IPS-NIHi7 (cell line): Measurements from ENCODE around the gene FCHSD1.

ENCODE experiments used
- DNase-seq: peaks from one replicate; pipeline ENCODE4 v3.0.0; 2012; ENCODE audit warnings: mixed read lengths; ENCODE audit errors: extremely low spot score

Gene FCHSD1

DNA sequence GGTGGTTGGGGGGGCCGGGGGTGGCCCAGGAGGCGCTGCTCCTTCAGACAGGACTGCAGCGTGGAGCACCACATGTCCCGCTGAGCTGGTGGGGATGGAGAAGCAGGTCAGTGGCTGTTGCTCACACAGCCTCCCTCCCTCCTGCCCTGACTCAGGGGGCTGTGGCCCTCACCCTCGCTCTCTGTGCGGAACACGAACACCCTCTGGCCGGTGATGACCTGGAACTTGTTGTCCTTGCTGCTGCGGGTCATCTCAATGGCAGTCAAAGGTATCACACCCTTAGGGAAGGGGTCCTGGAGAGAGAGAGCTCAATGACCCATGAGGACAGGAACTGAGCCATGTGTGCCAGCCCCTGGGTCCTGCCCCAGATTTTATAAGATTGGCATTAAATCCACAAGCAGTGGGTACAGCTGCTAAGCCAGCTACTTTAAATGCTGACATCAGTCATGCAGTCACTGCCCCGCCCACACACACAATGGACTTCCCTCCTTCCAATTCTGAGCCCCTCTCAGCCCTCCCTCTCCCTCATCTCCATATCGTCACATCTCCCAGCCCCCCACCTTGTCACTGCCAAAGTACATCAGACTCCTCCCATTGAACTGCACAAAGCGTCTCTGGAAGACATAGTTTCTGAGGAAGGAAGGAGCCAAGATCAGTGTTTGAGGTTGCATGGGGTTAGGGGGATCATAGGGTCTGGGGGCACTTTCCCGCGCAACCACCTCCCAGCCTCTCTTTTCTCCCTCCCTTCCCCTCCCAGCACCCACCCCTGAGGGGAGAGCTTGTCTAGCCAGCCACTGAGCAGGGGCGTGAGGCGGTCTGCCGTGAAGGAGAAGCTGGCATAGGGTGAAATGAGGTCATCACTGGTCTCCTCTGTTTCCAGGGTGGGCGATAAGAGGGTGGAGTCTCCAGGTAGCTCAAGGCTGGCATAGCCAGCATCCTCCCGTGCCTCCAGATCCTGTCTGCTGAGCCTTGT is 21.9 kb upstream of the FCHSD1 start:
- DNase-seq: peak; percentile 31

DNA sequence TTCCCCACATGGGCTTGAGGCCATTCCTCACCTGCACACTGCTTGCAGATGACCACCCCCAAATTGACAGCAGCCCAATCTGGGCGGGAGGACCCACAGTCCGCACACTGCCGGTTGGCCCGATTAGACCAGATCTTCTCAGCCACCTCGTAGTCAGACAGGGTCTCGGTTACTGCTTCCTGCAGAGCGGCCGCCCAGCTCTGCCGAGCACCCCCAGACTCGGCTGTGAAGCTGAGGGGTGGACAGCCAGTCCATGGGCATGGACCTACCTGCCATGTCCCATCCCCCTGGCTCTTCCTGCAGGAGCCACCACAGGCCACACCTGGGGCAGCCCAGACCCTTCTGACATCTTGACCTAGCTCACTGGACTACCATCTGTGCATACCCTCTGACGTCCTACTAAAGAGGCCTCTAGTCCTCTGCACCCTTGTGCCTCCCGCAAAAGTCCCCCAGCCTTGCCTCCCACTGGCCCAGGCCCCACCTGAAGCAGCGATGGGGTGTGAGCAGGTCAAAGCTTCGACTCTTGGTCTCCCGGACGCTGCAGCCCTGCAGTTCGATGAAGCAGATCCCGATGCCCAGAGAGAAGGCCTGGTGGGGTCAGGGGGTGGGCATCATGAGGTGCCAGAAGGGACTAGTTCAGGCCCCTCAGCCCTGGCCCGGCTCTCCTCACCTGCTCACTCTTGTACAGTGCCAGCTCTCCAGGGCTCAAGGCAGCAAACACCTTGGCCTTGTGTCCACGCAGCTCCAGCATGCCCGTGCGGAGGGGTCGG is 21.0 kb upstream of the FCHSD1 start:
- no peak for DNase-seq

DNA sequence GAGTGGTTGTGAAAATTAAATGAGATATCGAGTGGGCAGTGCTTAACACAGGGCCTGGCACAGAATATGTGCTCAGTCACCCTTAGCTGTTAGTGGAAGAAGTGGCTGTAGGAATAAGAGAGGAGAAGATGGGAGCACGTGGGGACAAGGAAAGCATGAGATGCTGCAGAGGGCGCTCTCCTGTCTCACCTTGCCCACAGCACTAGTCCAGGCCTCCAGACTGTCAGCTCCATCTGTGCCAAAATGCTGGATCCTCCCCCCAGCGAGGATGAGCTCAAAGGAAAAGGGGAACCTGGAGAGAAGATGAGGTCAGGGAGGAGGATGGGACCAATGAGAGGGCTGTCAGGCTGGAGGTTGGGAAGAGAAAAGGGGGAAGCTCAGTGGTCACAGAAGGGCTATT is 18.3 kb upstream of the FCHSD1 start:
- peak; percentile 27 for DNase-seq

DNA sequence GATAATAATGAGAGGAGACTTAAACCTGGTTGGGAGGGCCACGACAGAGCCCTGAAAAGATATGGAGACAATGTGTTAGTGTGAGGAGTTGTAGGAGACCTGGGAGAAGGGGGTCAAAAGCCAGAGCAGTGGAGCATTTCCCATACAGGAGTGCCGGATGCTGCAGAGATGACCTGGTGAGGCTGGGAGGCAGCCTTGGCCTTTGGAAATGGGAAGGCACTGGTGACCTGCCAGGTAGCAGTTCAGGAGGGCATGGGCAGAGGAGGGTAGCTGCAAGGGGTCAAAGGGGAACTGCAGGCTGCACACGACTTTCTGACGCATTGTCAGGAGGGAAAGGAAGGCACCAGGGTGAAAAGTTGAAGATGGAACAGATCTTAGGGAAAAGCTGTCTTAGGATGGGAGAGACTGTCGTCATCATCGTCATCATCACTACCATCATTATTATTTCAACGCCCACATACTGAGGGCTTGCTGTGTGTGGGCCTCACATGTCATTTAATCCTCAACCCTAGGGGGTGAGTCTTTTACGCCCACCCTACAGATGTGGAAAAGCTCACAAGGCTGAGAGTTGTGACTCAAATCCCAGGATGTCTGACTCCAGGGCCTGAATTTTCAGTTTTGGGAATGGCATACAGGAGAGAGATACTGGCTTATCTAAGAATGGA is 17.5 kb upstream of the FCHSD1 start:
- no peak for DNase-seq

DNA sequence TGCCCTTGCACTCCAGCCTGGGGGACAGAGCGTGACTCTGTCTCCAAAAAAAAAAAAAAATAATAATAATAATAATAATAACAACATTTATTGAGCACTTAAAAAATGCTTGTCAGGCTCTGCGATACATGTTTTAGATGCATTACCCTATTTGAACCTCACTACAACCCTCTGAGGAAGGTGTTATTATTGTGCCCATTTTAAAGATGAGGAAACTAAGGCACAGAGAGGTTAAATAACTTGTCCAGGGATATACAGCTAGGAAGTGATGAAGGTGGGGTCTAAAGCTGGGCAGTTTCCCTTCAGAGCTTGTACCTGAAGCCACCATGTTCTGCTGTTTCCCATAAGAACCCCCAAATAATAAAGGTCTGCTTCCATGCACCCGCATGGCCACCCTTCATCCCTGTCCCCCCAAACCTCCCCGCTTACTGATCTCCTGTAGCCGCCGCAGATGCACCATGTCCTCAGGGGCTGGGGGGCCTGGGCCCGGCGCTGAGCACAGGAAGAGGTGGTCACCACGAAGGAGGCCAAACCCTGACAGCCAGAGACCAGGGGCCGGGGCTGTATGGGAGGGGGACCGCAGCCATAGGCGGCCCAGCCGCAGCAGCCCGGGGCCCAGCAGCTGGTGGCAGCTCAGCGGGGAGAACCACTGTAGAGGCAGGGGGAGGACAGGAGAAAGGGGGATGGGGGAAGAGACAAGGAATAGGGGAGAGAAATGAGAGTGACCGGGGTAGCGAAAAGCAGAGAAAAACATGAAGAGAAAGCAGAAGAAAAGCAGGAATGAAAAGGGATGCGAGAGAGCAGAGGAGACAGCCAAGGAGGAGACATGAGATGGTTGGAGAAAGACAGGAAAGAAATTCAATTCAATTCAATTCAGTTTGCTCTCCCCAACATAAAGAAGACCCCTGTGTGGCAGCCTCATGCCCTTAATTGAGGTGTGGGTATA is 15.1 kb upstream of the FCHSD1 start:
- DNase-seq: no peak

DNA sequence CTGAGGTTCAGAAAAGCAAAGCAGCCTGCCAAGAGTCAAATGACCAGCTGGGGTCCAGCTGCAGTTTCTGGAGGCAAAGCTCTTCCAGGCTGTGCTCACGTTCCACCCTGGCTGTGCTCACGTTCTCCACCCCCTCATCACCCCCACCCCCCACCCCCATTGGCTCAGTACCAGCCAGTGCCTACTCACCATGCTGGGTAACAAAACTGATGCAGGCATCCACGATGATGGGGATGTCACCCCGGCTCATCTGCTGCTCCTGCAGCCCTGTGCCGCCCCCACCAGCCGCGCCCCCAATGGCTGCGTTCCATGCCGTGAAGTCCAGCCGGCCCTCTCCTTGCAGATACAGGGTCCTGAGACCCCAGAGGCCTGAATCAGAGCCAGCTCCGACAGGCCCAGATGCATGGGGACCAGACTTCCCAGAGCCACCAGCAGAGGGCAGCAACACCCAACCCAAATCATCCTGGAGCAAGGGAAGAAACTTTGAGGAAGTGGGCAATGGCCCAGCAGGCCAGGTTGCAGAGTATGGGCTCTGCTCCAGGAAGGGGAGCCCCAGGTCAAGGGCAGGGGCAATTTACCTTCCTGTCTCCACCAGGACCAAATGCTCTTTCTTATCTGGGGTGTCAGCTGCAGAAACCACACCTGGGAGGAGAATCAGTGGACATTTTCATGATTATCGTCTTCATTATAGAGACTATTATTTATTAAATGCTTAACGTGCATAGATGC is 13.7 kb upstream of the FCHSD1 start:
- peak; percentile 89 for DNase-seq

DNA sequence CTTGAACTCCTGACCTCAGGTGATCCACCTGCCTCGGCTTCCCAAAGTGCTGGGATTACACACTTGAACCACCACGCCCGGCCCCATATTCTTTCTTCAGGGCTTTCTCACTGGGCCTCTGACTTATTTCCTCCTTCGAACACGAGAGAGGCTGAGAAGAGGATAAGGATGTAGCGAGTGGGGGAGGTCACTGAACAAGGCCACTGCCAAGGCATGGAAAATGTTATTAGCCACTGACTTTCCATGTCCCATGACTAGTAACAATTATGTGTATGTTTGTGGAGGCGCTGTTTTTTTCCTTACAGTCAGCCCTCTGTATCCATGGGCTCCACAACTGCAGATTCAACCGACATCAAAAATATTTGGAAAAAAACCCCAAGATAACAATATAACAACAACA is 12.3 kb upstream of the FCHSD1 start:
- DNase-seq: no peak

DNA sequence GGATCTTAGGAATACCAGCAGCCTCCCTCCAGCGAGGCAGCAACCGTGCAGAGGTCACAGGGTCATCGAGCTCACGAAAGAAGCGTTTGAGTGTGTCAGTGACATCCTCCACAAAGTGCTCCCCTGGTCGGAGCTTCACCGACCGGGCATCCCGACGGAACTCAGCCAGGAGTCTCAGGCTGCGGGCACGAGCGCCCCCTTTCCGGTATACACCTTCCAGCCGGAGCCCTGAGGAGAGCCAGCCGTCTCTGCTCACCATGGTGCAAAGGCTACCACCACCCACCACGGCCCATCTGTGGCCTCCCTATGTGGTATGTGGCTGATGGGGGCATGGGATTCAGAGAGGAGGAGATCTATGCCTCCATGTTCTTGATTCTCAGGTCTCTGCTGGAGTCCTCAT is 10.8 kb upstream of the FCHSD1 start:
- DNase-seq: no peak

DNA sequence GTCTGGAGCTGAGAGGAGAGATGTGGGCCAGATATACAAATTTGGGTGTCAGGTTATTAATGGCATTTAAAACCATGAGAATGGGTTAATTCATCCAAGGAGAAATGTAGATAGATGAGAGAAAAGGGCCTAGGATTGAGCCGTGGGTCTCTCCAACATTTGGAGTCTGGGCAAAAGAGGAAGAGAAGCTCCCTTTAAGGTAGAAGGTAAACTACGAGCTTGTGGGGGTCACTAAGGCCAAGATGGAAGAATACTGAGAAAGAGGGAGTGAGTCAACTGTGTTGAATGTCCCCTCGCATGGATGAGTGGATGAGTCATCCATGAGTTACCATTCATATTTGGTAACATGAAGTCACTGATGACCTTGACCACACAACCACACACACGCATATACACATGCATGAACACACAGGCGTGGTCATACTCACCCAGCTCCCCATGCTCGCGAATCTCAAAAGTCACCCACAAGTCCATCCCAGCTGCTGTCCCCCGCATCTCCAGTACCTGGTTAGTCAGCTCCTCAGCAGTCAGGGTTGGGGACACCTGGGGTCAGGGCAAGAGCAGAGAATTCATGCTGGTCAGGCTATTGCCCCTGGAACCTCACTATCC is 6.8 kb upstream of the FCHSD1 start:
- no peak for DNase-seq

DNA sequence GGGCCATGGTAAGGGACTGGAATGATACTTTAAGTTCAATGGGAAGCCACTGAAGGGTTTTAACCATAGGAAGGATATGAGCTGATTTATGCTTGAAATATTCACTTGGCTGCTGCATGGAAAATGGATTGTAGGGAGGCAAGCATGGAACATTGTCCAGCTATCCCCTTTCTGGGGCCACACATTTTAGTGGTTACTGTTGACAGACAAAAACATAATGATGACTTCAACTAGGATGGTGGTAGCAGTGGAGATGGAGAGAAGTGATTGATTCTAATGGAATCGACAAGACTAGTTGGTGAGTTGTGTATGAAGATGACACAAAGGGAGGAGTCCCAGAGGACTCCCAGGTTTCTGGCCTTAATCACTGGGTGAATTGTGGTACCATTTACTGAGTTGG is 6.2 kb upstream of the FCHSD1 start:
- DNase-seq: no peak

DNA sequence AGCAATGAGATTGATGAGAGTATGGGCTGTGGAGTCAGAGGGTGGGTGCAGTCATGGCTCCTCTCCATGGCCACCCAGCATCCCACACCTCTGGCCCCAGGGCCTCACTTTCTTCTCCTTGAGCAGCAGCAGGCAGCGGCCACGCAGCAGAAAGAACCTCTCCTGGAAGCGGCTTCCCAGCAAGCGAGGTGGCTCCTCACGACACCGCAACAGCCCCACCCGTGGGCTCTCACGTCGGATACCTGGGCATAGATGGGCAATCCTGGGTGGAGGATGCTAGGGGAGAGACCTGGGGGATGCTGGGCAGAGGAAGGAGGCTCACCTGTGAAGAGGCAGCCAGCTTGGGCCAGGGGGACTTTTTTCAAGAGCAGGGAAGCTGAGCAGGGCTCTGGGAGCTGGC is 5.2 kb upstream of the FCHSD1 start:
- DNase-seq: no peak

DNA sequence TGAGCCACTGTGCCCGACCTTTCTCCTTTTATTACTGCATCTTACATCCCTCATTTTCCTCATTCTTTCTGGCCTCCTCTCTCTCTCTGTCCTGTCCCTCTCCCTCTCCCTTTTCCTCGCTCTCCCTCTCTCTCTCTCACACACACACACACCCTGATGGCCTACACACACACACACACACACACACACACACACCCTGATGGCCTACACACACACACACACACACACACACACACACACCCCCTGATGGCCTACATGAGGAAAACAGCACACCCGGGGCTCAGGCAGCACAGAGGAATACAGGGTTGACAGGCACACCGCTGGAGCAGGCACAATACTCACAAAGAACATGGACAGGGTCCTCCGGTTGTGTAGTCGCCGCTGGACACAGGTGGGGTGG is 3.8 kb upstream of the FCHSD1 start:
- DNase-seq: no peak

DNA sequence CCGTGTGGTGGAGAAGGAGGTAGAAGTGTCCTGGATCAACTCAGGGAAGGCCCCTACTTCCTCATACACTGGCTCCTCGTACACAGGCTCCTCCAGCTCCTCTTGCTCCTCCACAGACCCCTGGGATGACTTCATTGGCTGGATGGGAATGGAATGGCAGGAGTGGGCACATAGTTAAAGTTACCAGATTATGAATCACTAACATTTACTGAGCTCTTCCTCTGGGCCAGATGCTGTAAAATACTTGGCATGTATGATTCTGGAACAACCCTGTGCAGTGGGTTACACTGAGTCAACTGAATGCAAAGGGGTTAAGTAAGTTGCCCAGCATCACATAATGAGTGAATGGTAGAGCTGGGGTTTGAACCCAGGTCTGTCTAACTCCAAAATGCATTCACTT is 3.1 kb upstream of the FCHSD1 start:
- no peak for DNase-seq

DNA sequence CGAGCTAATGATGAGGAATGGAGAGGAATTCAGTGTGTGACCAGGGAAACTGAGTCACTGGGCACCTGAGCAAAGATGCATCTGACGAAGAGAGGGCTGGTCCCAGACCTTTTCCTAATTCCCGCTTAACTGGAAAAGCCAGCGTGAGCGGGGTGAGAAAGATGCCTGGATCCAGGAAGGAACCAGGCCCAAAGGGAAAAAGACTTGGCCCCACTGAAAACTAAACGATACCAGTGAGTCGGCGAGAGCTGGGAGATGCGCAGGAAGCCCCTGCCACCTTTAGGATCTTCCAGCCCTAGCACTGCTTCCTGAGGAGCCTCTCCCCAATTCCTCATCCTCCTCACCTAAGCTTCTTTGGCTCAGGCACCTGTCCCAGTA is 499 bp upstream of the FCHSD1 start:
- DNase-seq: peak; percentile 38

DNA sequence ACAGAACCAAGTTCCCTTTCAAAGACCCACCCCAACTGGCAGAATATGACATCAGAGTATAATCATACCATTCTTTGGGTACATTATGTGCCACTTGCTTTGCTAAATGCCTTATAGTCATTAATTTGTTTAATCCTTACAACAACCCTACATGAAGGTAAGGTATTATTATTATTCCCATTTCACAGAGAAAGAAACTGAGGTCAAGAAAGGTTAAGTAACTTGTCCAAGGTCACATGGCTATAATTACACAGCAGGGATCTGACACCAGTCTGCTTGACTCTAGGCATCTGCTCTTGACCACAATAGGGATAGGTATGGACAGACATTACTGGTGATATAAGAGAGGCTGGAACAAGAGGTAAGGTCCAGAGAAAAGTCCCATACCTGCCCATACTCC is 1.2 kb downstream of the FCHSD1 start:
- DNase-seq: no peak

DNA sequence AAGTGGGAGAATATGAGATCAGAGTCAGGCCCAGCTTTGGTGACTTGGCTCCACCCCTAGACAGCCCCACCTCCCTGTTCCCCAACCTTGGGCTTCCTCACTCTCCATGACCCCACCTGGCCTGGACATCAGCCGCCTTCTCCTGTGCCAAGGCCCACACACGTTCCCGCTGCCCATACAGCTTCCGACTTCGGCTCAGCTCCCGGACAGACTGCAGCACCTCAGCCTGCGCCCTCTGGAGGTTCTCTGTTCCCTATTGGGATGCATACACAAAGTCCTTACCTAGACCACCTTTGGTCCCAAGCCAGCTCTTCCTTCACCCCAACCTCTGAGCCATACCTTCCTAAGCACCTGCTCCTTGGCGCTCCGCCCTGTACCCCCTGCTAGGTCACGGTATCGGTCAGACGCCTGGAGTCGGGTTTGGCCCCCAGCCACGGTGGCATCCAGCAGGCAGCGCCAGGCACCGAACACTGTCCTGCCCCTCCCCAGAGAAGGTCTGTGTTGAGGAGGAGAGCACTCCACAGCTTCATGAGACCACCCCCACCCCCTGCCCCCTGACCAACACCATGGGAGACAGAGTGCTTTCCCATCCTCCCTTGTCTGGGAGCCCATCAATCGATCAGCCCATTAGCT is 2.0 kb downstream of the FCHSD1 start:
- no peak for DNase-seq

DNA sequence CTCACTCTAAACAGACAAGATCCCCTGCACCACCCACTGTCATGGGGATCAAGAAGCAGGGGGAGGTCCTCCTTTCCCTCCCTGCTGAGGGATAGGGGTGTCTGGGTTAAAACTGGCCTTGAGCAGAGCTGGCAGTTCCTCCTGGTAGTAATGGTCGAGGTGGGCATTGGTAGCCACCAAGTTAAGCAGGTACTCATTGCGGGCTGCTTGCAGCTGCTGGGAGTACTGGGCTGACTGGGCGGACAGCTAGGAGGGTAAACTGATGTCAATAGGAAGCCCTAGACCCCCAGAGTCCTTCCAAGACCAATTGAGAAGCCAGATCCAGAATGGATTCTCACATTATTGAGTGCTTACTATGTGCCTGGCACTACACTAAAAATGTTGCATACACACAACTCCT is 3.4 kb downstream of the FCHSD1 start:
- DNase-seq: no peak

DNA sequence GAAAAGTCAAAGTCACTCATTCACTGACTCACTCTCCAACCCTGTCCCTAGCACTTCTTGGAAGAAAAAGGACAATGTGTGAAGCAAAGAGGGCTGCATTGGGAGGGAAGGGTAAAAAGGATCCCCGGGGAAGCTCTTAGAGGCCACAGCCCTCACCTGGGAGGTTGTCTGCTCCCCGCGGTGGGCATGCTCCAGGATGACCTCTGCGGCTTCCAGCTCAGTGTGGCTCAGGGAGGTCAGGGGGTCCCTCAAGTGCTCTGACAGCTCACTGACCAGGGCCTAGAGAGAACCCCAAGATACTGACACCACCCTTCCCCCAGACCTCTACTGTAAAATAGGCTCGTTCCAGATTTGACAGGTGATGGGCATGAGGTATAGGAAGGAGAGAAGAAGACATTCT is 4.0 kb downstream of the FCHSD1 start:
- DNase-seq: no peak

DNA sequence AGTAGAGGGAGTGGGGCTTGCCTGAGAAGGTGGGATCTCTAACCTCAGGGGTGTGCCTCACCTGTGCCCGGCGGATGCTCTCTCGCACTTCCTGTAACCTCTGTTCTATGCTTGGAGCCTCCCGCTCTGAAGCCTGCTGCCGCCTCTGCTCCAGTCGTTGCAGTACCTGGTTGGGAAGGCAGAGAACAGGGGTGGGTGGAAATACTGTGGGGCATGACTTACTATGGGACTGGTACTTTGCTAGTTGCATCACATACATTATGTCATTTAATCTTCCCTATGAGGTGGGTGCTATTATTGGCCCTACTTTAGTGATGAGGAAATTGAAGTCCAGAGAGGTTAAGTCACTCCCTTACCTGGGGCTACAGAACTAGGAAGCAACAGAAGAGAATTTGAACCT is 5.2 kb downstream of the FCHSD1 start:
- no peak for DNase-seq
